Activated T-cell treated with anti-CD3 and anti-CD28 coated beads, Interleukin-2, amount 50 U/mL, for 72 hours (primary cell): ENCODE measurements around the gene FZD10. TPM values are rescaled to one million over a fixed set of nuclear protein-coding genes. Genes with fewer than 3 reads are reported as not detected.

Experiments used
- ATAC-seq, 2 donors: fragments of 150-1000 bp; cut with Tn5 transposase; replicated peaks in 1 of 2; 2 replicates each; pipeline ENCODE4 v1.10.0; 2021; ENCODE audit warnings: moderate library complexity in 2 of 2, mild to moderate bottlenecking in 1 of 2
- DNase-seq, 2 donors: peaks; one replicate each; pipeline ENCODE4 v3.0.0; 2021 to 2022; ENCODE audit warnings: mixed read lengths in 1 of 2
- H3K27ac Mint-ChIP-seq: one replicate; pipeline ENCODE4 v1.8.0; 2022; ENCODE audit warnings: mild to moderate bottlenecking, moderate library complexity, mixed read lengths
- H3K27me3 Mint-ChIP-seq: one replicate; pipeline ENCODE4 v1.8.0; 2022; ENCODE audit warnings: low read depth, mixed read lengths
- H3K36me3 Mint-ChIP-seq, 2 donors: one replicate each; pipeline ENCODE4 v1.8.0; 2022; ENCODE audit warnings: mixed read lengths in 2 of 2, mild to moderate bottlenecking in 1 of 2; ENCODE audit not compliant: insufficient read depth in 2 of 2
- H3K4me1 Mint-ChIP-seq: one replicate; pipeline ENCODE4 v1.8.0; 2022; ENCODE audit warnings: low read depth, mixed read lengths
- H3K4me3 Mint-ChIP-seq, 2 donors: one replicate each; pipeline ENCODE4 v1.8.0; 2022; ENCODE audit warnings: mild to moderate bottlenecking in 2 of 2, mixed read lengths in 2 of 2, moderate library complexity in 2 of 2
- H3K9me3 Mint-ChIP-seq, 2 donors: one replicate each; pipeline ENCODE4 v1.8.0; 2022; ENCODE audit warnings: mixed read lengths in 2 of 2
- total RNA-seq, 2 donors: library from RNA; stranded (reverse); gene quantifications; one replicate each; pipeline ENCODE4 v1.2.3, GENCODE V29; 2022

The FZD10 gene
- total RNA-seq, 2 donors from 2014 or later: not detected

- peak overlapping the region; percentile 49 to 77 for H3K4me3 Mint-ChIP-seq
- peaks cover 4% of the 10 kb centered on the region for H3K4me1 Mint-ChIP-seq
- peaks cover 49% of the 10 kb centered on the region for H3K27me3 Mint-ChIP-seq
- no peak for DNase-seq
- H3K36me3 Mint-ChIP-seq: peaks cover 3 to 4% of the 10 kb centered on the region in 2 donors
- no peaks in the 10 kb centered on the region for H3K9me3 Mint-ChIP-seq
- no peak for ATAC-seq
- no peak overlapping the region for H3K27ac Mint-ChIP-seq
These were observed 1.4 kb downstream of the FZD10 start for GRCh38 chr12:130163461-130164215.

DNA sequence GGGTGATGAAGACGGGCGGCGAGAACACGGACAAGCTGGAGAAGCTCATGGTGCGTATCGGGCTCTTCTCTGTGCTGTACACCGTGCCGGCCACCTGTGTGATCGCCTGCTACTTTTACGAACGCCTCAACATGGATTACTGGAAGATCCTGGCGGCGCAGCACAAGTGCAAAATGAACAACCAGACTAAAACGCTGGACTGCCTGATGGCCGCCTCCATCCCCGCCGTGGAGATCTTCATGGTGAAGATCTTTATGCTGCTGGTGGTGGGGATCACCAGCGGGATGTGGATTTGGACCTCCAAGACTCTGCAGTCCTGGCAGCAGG is 1.9 kb downstream of the FZD10 start:
- no peak for DNase-seq
- Mint-ChIP-seq H3K27me3 (peaks cover 55% of the 10 kb centered on the region), H3K36me3 (peaks cover 3 to 5% of the 10 kb centered on the region in 2 donors), H3K9me3 (peaks cover 0 to 2% of the 10 kb centered on the region in 2 donors), H3K4me1 (peaks cover 4% of the 10 kb centered on the region), H3K4me3 (no peak overlapping the region), H3K27ac (no peak overlapping the region)
- no peak for ATAC-seq

DNA sequence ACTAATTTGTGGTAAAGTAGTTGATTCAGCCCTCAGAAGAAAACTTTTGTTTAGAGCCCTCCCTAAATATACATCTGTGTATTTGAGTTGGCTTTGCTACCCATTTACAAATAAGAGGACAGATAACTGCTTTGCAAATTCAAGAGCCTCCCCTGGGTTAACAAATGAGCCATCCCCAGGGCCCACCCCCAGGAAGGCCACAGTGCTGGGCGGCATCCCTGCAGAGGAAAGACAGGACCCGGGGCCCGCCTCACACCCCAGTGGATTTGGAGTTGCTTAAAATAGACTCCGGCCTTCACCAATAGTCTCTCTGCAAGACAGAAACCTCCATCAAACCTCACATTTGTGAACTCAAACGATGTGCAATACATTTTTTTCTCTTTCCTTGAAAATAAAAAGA is 2.7 kb downstream of the FZD10 start:
- H3K27me3 Mint-ChIP-seq: peaks cover 60% of the 10 kb centered on the region
- H3K4me1 Mint-ChIP-seq: peaks cover 4% of the 10 kb centered on the region
- no peak overlapping the region for H3K4me3 Mint-ChIP-seq
- H3K36me3 Mint-ChIP-seq: peaks cover 3 to 5% of the 10 kb centered on the region in 2 donors
- no peak overlapping the region for H3K27ac Mint-ChIP-seq
- ATAC-seq (no peak), DNase-seq (no peak)
- H3K9me3 Mint-ChIP-seq: peaks cover 0 to 2% of the 10 kb centered on the region in 2 donors

DNA sequence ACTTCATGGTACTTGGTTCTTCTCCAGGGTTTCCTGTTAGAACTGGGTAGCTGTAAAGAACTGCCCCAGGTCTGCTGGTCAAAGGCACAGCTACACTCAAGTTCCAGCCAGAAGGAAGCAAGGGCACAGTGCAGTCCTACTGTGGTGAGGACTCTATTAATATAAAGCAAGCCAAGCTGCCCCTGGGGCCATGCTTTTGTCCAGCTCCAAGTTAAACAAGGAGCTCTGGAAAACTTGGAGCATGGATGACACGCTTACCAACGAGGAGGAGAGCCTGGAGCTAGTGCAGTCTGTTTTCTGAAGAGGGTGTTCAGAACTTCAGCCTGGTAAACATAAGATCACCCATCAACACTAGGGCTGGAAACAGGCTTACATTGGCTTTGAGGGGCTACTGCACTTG is 4.0 kb downstream of the FZD10 start:
- H3K4me3 Mint-ChIP-seq: no peak overlapping the region
- H3K27ac Mint-ChIP-seq: no peak overlapping the region
- peaks cover 0 to 2% of the 10 kb centered on the region in 2 donors for H3K9me3 Mint-ChIP-seq
- no peak for ATAC-seq
- DNase-seq: no peak
- peaks cover 67% of the 10 kb centered on the region for H3K27me3 Mint-ChIP-seq
- H3K36me3 Mint-ChIP-seq: peaks cover 3 to 5% of the 10 kb centered on the region in 2 donors
- peaks cover 4% of the 10 kb centered on the region for H3K4me1 Mint-ChIP-seq

GRCh38 chr12:130167537-130167936 is 5.3 kb downstream of the FZD10 start:
- Mint-ChIP-seq H3K4me3 (no peak overlapping the region), H3K27ac (no peak overlapping the region)

DNA sequence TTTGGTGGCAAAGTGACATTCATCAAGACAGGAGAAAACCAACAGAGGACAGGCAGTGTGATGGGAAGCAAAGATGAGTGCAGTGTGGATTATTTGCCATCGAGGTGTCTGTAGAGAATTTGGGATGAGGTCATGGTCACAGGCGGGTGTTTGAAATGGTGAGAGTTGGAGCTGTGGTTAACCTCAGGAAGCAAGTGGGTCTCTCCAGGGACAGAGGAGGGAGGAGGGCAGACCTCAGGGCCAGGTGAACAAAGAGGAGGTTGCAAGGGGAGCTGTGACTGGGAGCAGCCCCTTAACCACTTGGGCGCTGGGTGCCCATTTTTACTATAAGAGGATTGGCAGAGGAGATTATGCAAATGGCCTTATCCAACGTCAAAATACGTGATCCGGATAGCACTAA is 7.0 kb downstream of the FZD10 start:
- H3K36me3 Mint-ChIP-seq: peaks cover 0 to 1% of the 10 kb centered on the region in 2 donors
- peaks cover 64% of the 10 kb centered on the region for H3K27me3 Mint-ChIP-seq
- peaks cover 0 to 2% of the 10 kb centered on the region in 2 donors for H3K9me3 Mint-ChIP-seq
- H3K4me1 Mint-ChIP-seq: no peaks in the 10 kb centered on the region
- no peak overlapping the region for H3K27ac Mint-ChIP-seq
- DNase-seq (no peak), ATAC-seq (no peak)
- H3K4me3 Mint-ChIP-seq: no peak overlapping the region

More at GRCh38 chr12:130167537-130167936, 5.3 kb downstream of the FZD10 start:
- Mint-ChIP-seq H3K27me3 (peaks cover 70% of the 10 kb centered on the region), H3K4me1 (peaks cover 4% of the 10 kb centered on the region), H3K36me3 (peaks cover 3 to 5% of the 10 kb centered on the region in 2 donors), H3K9me3 (peaks cover 0 to 2% of the 10 kb centered on the region in 2 donors)
- DNase-seq (no peak), ATAC-seq (no peak)

DNA sequence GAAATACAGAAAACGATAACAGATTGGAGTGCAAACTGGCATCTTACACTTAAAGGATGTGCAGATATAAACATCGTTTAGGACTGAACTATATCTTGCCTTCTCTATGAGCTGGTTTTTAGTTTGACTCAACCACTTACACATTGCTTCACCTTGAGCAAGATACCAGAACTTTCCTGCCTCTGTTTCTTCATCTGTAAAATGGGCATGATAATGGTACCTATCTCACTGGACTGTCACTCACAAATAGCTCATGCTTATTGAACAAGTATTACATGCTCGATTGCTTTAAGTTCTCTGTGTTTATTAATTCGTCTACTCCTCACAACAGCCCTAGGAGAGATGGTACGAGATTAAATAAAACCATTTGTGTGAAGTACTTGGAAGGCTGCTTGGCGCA is 7.7 kb downstream of the FZD10 start:
- no peak for ATAC-seq
- H3K27me3 Mint-ChIP-seq: peaks cover 58% of the 10 kb centered on the region
- no peak overlapping the region for H3K27ac Mint-ChIP-seq
- H3K9me3 Mint-ChIP-seq: peaks cover 0 to 2% of the 10 kb centered on the region in 2 donors
- DNase-seq: no peak
- H3K36me3 Mint-ChIP-seq: peaks cover 0 to 1% of the 10 kb centered on the region in 2 donors
- H3K4me1 Mint-ChIP-seq: no peaks in the 10 kb centered on the region
- H3K4me3 Mint-ChIP-seq: no peak overlapping the region

DNA sequence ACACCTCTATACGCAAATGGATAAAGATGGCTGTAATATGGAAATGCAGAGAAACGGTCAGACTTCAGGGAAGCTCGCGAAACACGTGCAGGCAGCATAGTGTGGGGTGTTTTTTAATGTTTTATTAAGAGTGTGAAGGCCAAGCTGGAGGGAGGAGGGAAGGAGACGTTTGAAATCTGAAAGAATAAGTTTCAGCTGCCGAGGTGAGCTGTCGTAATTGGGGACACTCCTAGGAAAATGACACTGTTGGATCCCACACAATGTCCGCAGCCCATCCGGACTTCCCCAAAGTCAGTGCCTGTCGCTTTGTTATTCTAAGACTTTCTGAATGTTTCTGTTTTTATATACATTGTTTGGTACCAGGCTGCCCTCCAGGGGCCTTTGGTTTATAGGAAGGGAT is 8.3 kb downstream of the FZD10 start:
- Mint-ChIP-seq H3K4me3 (no peak overlapping the region), H3K36me3 (peaks cover 0 to 1% of the 10 kb centered on the region in 2 donors), H3K9me3 (peaks cover 0 to 2% of the 10 kb centered on the region in 2 donors), H3K27ac (no peak overlapping the region), H3K27me3 (peaks cover 51% of the 10 kb centered on the region), H3K4me1 (no peaks in the 10 kb centered on the region)
- DNase-seq (no peak), ATAC-seq (no peak)

GRCh38 chr12:130177635-130178242 is 15.5 kb downstream of the FZD10 start:
- Mint-ChIP-seq H3K4me1 (no peaks in the 10 kb centered on the region), H3K4me3 (no peak overlapping the region), H3K27me3 (peaks cover 33% of the 10 kb centered on the region), H3K9me3 (peaks cover 6 to 7% of the 10 kb centered on the region in 2 donors), H3K36me3 (no peaks in the 10 kb centered on the region), H3K27ac (no peak overlapping the region)
- no peak for ATAC-seq
- DNase-seq: no peak

- H3K4me1 Mint-ChIP-seq: no peaks in the 10 kb centered on the region
- H3K36me3 Mint-ChIP-seq: no peaks in the 10 kb centered on the region
- DNase-seq: no peak
- ATAC-seq: no peak
- peaks cover 28% of the 10 kb centered on the region for H3K27me3 Mint-ChIP-seq
- peaks cover 6 to 7% of the 10 kb centered on the region in 2 donors for H3K9me3 Mint-ChIP-seq
- no peak overlapping the region for H3K4me3 Mint-ChIP-seq
- no peak overlapping the region for H3K27ac Mint-ChIP-seq
These were observed 16.0 kb downstream of the FZD10 start for GRCh38 chr12:130178282-130178681.

DNA sequence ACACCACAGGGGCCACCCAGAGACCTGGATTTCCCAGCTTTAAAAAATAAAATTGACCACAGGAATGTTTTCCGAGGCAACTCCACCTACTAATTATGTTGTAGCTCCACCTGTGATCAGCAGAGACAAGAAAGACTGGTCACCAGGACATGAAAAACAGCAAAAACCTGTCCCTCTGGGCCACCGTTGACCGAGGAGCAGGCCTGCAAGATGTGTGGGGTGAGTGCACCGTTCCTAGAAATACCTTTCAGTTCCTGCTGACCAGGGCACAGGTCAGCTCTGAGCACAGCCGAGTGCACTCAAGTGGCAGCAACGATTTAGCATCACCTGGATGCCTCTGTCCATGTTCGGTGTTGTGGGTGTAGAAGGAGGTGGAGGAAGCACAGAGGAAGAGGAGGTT is 16.9 kb downstream of the FZD10 start:
- H3K27me3 Mint-ChIP-seq: peaks cover 24% of the 10 kb centered on the region

DNA sequence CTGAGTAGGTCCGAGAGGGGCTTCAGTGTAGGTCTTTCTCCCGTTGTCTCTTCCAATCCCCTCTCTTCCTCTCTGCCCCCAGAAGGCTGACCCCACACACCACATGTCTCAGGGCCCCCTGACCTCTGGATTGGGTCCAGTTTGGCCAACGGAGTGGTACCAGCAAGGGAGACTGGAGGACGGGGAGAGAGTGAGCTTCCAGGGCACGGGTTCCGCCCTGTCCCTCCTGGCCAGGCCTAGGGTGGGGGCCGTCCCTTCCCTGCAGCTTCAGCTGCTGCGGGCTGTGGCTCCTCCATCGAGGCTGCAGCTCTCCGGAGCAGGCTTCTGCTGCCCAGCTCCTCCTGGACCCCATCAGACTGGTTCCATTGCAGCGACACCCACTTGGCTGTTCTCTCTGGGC is 17.4 kb downstream of the FZD10 start:
- no peak for ATAC-seq
- H3K36me3 Mint-ChIP-seq: no peaks in the 10 kb centered on the region
- peaks cover 6 to 7% of the 10 kb centered on the region in 2 donors for H3K9me3 Mint-ChIP-seq
- DNase-seq: no peak
- H3K27me3 Mint-ChIP-seq: peaks cover 24% of the 10 kb centered on the region
- H3K4me1 Mint-ChIP-seq: no peaks in the 10 kb centered on the region
- no peak overlapping the region for H3K4me3 Mint-ChIP-seq
- H3K27ac Mint-ChIP-seq: no peak overlapping the region

More for the DNA sequence above, 16.9 kb downstream of the FZD10 start:
- DNase-seq (no peak), ATAC-seq (no peak)
- Mint-ChIP-seq H3K36me3 (no peaks in the 10 kb centered on the region), H3K27ac (no peak overlapping the region), H3K4me1 (no peaks in the 10 kb centered on the region), H3K4me3 (no peak overlapping the region), H3K9me3 (peaks cover 6 to 7% of the 10 kb centered on the region in 2 donors)

DNA sequence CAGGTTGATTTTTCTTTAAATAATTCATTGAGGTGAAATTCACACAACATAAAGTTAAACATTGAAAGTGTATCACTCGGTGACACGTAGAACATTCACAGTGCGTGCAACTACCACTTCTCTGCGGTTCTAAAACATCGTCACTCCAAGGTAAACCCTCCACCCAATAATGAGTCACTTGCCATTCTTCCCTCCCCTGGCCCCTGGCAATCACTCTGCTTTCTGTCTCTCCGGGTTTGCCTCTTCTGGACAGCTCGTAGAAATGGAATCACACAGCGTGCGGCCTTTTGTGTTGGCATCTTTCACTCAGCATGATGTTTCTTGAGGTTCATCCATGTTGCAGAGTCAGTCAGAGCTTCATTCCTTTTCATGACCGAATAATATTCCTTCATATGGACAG is 18.9 kb downstream of the FZD10 start:
- DNase-seq (no peak), ATAC-seq (no peak)
- Mint-ChIP-seq H3K4me1 (no peaks in the 10 kb centered on the region), H3K36me3 (no peaks in the 10 kb centered on the region), H3K27me3 (peaks cover 24% of the 10 kb centered on the region), H3K4me3 (no peak overlapping the region), H3K9me3 (peaks cover 6 to 7% of the 10 kb centered on the region in 2 donors), H3K27ac (no peak overlapping the region)
